Astrocyte of the cerebellum (primary cell): ENCODE measurements around the gene TEX52.

Experiments used
- DNase-seq: peaks from one replicate; pipeline ENCODE4 v3.0.0-alpha.2; 2011; ENCODE audit warnings: low read depth
- H3K4me3 ChIP-seq: 2 replicates; pipeline ENCODE4 v1.5.1; 2011; ENCODE audit warnings: mild to moderate bottlenecking, low read depth, low read length, moderate library complexity
- in situ Hi-C: cut with HindIII; loops from 2 replicates; pipeline ENCODE4 v1.10.0; 2017; ENCODE audit warnings: low sequenced_read_pairs
- TF ChIP-seq, protein P1 (sequence below): IDR thresholded peaks from 2 replicates; pipeline ENCODE4 v1.5.1; 2012; ENCODE audit warnings: low read length, low read depth, moderate library complexity, mild to moderate bottlenecking; ENCODE audit errors: missing control alignments

The TEX52 gene

DNA sequence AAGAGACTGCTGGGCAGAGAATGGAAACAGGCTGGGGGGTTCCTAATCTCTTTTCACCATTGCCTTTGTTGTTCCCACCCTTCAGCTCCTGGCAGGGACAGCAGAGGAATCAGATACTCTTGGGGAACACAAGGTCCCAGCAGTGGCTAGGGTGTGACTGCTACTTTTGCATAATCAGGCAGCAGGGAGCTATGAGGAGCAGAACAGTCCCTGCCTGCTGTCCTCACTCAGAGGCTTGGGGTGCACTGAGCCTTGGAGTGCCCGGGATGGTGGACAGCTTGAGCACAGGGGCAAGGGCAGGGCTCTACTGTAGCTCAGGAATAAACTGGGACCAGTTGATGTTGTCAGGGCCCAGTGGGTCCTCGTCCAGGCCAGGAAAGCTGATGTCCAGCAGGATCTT is 1.5 kb upstream of the TEX52 start:
- DNase-seq, result no peak
- in situ Hi-C loops, result no loop called here
- H3K4me3 ChIP-seq, result no peak overlapping the region
- TF ChIP-seq, protein P1, sequence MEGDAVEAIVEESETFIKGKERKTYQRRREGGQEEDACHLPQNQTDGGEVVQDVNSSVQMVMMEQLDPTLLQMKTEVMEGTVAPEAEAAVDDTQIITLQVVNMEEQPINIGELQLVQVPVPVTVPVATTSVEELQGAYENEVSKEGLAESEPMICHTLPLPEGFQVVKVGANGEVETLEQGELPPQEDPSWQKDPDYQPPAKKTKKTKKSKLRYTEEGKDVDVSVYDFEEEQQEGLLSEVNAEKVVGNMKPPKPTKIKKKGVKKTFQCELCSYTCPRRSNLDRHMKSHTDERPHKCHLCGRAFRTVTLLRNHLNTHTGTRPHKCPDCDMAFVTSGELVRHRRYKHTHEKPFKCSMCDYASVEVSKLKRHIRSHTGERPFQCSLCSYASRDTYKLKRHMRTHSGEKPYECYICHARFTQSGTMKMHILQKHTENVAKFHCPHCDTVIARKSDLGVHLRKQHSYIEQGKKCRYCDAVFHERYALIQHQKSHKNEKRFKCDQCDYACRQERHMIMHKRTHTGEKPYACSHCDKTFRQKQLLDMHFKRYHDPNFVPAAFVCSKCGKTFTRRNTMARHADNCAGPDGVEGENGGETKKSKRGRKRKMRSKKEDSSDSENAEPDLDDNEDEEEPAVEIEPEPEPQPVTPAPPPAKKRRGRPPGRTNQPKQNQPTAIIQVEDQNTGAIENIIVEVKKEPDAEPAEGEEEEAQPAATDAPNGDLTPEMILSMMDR, result no peak

DNA sequence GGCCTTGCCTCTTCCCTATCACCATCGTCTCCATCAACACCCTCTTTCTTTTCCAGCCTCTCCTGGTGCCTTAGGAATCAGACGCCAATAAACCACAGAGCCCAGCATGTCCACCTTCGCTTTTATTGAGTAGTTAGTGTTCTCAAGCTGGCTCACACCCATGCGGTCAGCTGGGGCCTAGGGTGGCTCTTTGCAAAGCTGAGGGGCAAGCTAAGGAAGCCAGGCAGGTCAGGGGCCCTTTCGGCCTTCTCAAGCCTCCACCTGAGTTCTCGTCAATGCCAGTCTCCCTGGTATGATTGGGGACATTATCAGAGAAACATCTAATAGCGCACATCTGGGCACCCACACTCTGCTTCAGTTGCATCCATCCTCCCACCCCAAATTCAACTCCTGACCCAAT is 737 bp upstream of the TEX52 start:
- TF ChIP-seq, protein P1, result no peak
- in situ Hi-C loops, result no loop called here
- no peak overlapping the region for H3K4me3 ChIP-seq
- DNase-seq, result no peak

DNA sequence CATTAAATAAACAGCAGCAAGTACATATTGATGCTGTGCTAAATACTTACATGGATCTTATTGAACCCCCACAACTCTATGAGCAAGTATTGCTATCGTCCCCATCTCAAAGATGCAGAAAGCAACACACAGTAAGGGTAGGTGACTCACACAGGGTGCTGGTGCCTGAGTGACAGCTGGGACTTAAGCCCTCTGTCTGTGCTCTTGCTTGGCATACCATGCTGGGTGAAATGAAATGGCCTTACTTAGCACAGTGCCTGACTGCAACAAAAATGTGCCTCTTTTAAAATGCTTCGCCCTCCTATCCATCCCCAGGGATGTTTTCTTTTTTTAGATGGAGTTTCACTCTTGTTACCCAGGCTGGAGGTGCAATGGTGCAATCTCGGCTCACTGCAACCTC is 788 bp downstream of the TEX52 start:
- DNase-seq, result no peak
- TF ChIP-seq, protein P1, result no peak
- no peak overlapping the region for H3K4me3 ChIP-seq
- in situ Hi-C loops, result no loop called here

DNA sequence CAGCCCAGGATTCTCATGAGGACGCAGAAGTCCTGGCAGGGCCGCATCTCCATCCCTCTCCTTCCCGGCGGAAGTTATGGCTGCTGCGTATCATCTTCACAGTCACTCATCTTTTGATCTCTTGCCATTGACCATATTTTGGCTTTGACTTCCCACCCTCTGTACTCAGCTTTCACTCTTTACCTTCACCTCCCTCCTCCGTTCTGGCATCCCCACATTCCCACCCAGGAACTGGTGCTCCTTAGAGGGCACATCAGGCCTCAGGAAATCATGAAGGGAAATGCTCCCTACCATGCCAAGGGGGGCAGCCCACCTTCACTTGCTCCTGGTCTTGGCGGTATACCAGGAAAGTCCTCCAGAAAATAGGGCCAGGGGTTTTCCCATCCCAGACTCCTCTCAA is 1.3 kb downstream of the TEX52 start:
- in situ Hi-C loops, result no loop called here
- DNase-seq, result no peak
- TF ChIP-seq, protein P1, result no peak
- H3K4me3 ChIP-seq, result no peak overlapping the region

DNA sequence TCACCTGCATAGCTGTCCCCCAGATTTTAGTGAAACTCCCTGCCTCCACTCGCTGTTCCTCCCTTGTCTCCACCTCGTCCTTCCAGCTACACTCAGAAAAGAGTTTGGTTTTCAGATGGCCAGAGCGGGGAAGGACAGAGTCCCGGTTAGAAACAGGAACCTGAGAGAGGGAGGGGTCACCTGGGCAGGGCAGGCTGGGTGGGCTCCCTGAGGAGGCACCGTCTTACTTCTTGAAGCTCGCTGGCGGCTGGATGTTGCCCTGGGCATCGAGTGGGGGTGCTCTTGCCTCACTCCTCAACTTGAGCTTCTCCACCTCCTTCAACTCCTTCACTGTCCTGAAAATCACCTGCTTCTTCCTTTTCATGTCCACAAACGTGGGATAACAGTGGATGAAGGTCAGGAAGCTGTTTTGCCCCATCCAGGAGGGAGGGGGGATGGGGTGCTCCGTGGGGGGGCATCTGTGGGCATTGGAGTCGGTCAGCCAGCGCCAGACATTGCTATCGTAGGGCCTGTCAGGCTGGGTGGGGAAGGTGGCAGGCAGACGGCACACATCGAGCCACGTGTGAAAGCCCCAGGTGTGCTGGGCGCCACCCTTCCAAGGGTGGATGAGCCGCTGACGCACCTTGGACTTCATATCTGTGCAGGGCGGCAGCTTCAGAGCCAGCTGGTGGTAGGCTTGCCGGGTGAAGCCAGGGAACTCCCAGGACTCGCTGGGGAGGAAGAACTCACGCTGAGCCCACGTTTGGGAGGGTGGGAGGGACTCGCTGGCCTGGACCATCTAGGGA is 2.0 kb downstream of the TEX52 start:
- TF ChIP-seq, protein P1, result no peak
- H3K4me3 ChIP-seq, result no peak overlapping the region
- no peak for DNase-seq
- in situ Hi-C loops, result no loop called here

DNA sequence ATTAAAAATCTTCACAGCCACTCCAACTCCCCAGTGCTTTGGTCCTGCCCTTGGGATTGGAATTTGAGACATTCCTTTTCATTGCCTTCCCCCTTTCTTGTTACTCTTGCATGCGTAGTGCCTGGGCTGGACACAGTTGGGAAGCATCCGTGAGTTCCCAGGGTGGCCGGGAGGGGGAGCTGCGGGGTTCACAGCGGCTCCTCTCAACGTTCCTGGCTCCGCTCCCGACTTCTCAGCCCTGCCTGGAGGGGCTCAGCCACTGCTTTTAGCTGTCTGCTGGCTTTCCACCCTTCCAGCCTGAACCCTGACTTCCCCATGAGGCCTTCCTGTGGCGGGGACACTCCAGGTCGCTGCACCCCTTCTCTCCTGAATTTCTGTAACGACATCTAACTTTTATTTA is 3.2 kb downstream of the TEX52 start:
- in situ Hi-C loops, result no loop called here
- DNase-seq, result peak; percentile 62
- no peak overlapping the region for H3K4me3 ChIP-seq
- TF ChIP-seq, protein P1, result peak; percentile 96
